CD14-positive monocyte (primary cell): Measurements from ENCODE around the gene TRUB1. TPM values are rescaled to one million over a fixed set of nuclear protein-coding genes. Genes with fewer than 3 reads are reported as not detected.

ENCODE experiments used
- DNase-seq, 3 donors: peaks; one replicate each; pipeline ENCODE4 v3.0.0-alpha.2; 2011 to 2022
- H2AFZ ChIP-seq: 2 replicates; pipeline ENCODE4 v1.6.0; 2012; ENCODE audit warnings: mild to moderate bottlenecking, low read depth, low read length, inconsistent platforms; ENCODE audit not compliant: insufficient read depth, poor library complexity, severe bottlenecking
- H3K27ac ChIP-seq, 2 donors: 1 replicate in 1 of 2; 2 replicates in 1 of 2; pipeline ENCODE4 v1.5.1; 2012 to 2013; ENCODE audit warnings: low read length in 2 of 2, control low read depth in 1 of 2, inconsistent platforms in 1 of 2, low read depth in 1 of 2, mild to moderate bottlenecking in 1 of 2
- H3K27me3 ChIP-seq, 2 donors: one replicate each; pipeline versions ENCODE4 v1.6.0 to v1.6.1; 2011 to 2013; ENCODE audit warnings: low read length in 2 of 2; ENCODE audit not compliant: control insufficient read depth in 2 of 2, insufficient read depth in 2 of 2
- H3K36me3 ChIP-seq, 2 donors: replicated peaks in 1 of 2; 1 replicate in 1 of 2; 2 replicates in 1 of 2; pipeline versions ENCODE4 v1.5.1 to v1.6.1; 2012 to 2013; ENCODE audit warnings: low read length in 2 of 2, control low read depth in 1 of 2, inconsistent platforms in 1 of 2, mild to moderate bottlenecking in 1 of 2; ENCODE audit not compliant: insufficient read depth in 2 of 2, control insufficient read depth in 1 of 2
- H3K4me1 ChIP-seq, 2 donors: 1 replicate in 1 of 2; 2 replicates in 1 of 2; pipeline versions ENCODE4 v1.5.1 to v1.6.1; 2012 to 2013; ENCODE audit warnings: low read length in 2 of 2, control low read depth in 1 of 2, inconsistent platforms in 1 of 2, mild to moderate bottlenecking in 1 of 2, moderate library complexity in 1 of 2; ENCODE audit not compliant: insufficient read depth in 2 of 2, control insufficient read depth in 1 of 2
- H3K4me2 ChIP-seq: replicated peaks from 2 replicates; pipeline ENCODE3; 2012; ENCODE audit warnings: low read length, moderate library complexity, mild to moderate bottlenecking; ENCODE audit not compliant: poor library complexity, severe bottlenecking; ENCODE audit errors: extremely low read depth
- H3K4me3 ChIP-seq, 3 experiments: fragments of 200-600 bp in 1 of 3; sonication (generic) in 1 of 3; replicated peaks in 1 of 3; 1 replicate in 2 of 3; 2 replicates in 1 of 3; pipeline ENCODE4 v1.5.1; 2011 to 2013; ENCODE audit warnings: low read length in 3 of 3, mild to moderate bottlenecking in 3 of 3, control low read depth in 2 of 3, low read depth in 2 of 3, inconsistent platforms in 1 of 3, moderate library complexity in 1 of 3
- H3K79me2 ChIP-seq: 2 replicates; pipeline ENCODE4 v1.6.0; 2012; ENCODE audit warnings: mild to moderate bottlenecking, control low read depth, inconsistent platforms, low read length, moderate library complexity; ENCODE audit not compliant: insufficient read depth
- H3K9ac ChIP-seq: 2 replicates; pipeline ENCODE4 v1.6.0; 2017; ENCODE audit warnings: low read length, mild to moderate bottlenecking; ENCODE audit not compliant: insufficient read depth, poor library complexity, severe bottlenecking
- H3K9me3 ChIP-seq, 2 donors: replicated peaks in 1 of 2; 1 replicate in 1 of 2; 2 replicates in 1 of 2; pipeline versions ENCODE4 v1.5.1 to v1.6.1; 2012 to 2013; ENCODE audit warnings: low read length in 2 of 2, control low read depth in 1 of 2; ENCODE audit not compliant: control insufficient read depth in 1 of 2, insufficient read depth in 1 of 2
- H4K20me1 ChIP-seq: 2 replicates; pipeline ENCODE4 v1.6.0; 2012; ENCODE audit warnings: mild to moderate bottlenecking, low read length, control low read depth, moderate library complexity; ENCODE audit not compliant: insufficient read depth
- H3K27ac Mint-ChIP-seq, 7 donors: one replicate each; pipeline ENCODE4 v1.8.0; 2020; ENCODE audit warnings: mild to moderate bottlenecking in 7 of 7, mixed read lengths in 7 of 7, moderate library complexity in 6 of 7, inconsistent platforms in 2 of 7
- H3K27me3 Mint-ChIP-seq, 3 donors: one replicate each; pipeline ENCODE4 v1.8.0; 2021 to 2022; ENCODE audit warnings: low read depth in 3 of 3, mild to moderate bottlenecking in 3 of 3, mixed read lengths in 3 of 3, moderate library complexity in 3 of 3, inconsistent platforms in 1 of 3
- H3K36me3 Mint-ChIP-seq, 2 donors: one replicate each; pipeline ENCODE4 v1.8.0; 2020; ENCODE audit warnings: mixed read lengths in 2 of 2, inconsistent platforms in 1 of 2, mild to moderate bottlenecking in 1 of 2
- H3K4me1 Mint-ChIP-seq: one replicate; pipeline ENCODE4 v1.8.0; 2020; ENCODE audit warnings: mild to moderate bottlenecking, mixed read lengths
- H3K4me3 Mint-ChIP-seq, 2 donors: one replicate each; pipeline ENCODE4 v1.8.0; 2020; ENCODE audit warnings: mild to moderate bottlenecking in 2 of 2, mixed read lengths in 2 of 2, moderate library complexity in 1 of 2
- H3K9me3 Mint-ChIP-seq, 7 donors: one replicate each; pipeline ENCODE4 v1.8.0; 2020 to 2022; ENCODE audit warnings: mixed read lengths in 7 of 7, mild to moderate bottlenecking in 6 of 7, moderate library complexity in 6 of 7, inconsistent platforms in 2 of 7
- WGBS: methylation state at CpG from one replicate; pipeline ENCODE4 v1.1.5; 2013; ENCODE audit warnings: missing lambda C conversion rate; ENCODE audit not compliant: insufficient coverage; 5-methylcytosine and 5-hydroxymethylcytosine counted together
- intact Hi-C, 2 donors: fragments of 100-400 bp; cut with micrococcal nuclease; formaldehyde crosslinking; loops; one replicate each; pipeline versions ENCODE4 v1.15.0 to v1.15.1; 2023
- polyA plus RNA-seq, 3 donors: library from polyadenylated mRNA; depleted of rRNA in 1 of 3; unstranded in 2 of 3; stranded (reverse) in 1 of 3; fragments of 300-500 nt in 2 of 3; fragments of >200 nt in 1 of 3; fragmentation: Illumina TruSeq in 2 of 3; gene quantifications; 1 replicate in 2 of 3; 2 replicates in 1 of 3; pipeline ENCODE4 v1.2.3, GENCODE V29; 2012 to 2021
- TF ChIP-seq, protein P1 (sequence below): fragments of 200-600 bp; IDR thresholded peaks from one replicate; pipeline ENCODE4 v1.8.0; 2022; ENCODE audit warnings: antibody characterized with exemption, mild to moderate bottlenecking

TRUB1 gene
- polyA plus RNA-seq, 3 donors = 3.0 to 5.0 (median 3.3) TPM

GRCh38 chr10:114990586-114990985 lies 52.6 kb downstream of the TRUB1 start:
- Mint-ChIP-seq H3K4me1 (no peaks in the 10 kb centered on the region), H3K4me3 (no peak overlapping the region), H3K27ac (peak overlapping the region in 1 of 7 donors; percentile 38), H3K9me3 (peaks cover 9 to 20% (median 13%) of the 10 kb centered on the region in 7 donors), H3K36me3 (peaks cover 2 to 12% of the 10 kb centered on the region in 2 donors), H3K27me3 (no peaks in the 10 kb centered on the region)
- intact Hi-C loops = no loop called here
- peaks cover 10 to 11% of the 10 kb centered on the region in 2 donors for H3K9me3 ChIP-seq
- H2AFZ ChIP-seq = no peak overlapping the region
- H3K4me2 ChIP-seq = no peak overlapping the region
- H3K27ac ChIP-seq = no peak overlapping the region
- H3K9ac ChIP-seq = no peak overlapping the region
- H3K36me3 ChIP-seq = no peaks in the 10 kb centered on the region
- H3K4me1 ChIP-seq = no peaks in the 10 kb centered on the region
- no peaks in the 10 kb centered on the region for H4K20me1 ChIP-seq
- H3K27me3 ChIP-seq = no peaks in the 10 kb centered on the region
- H3K4me3 ChIP-seq = no peak overlapping the region
- TF ChIP-seq, protein P1, sequence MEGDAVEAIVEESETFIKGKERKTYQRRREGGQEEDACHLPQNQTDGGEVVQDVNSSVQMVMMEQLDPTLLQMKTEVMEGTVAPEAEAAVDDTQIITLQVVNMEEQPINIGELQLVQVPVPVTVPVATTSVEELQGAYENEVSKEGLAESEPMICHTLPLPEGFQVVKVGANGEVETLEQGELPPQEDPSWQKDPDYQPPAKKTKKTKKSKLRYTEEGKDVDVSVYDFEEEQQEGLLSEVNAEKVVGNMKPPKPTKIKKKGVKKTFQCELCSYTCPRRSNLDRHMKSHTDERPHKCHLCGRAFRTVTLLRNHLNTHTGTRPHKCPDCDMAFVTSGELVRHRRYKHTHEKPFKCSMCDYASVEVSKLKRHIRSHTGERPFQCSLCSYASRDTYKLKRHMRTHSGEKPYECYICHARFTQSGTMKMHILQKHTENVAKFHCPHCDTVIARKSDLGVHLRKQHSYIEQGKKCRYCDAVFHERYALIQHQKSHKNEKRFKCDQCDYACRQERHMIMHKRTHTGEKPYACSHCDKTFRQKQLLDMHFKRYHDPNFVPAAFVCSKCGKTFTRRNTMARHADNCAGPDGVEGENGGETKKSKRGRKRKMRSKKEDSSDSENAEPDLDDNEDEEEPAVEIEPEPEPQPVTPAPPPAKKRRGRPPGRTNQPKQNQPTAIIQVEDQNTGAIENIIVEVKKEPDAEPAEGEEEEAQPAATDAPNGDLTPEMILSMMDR = no peak
- no peak for DNase-seq
- no CpG with 5 or more reads among the region's 3 CpGs for WGBS
- no peaks in the 10 kb centered on the region for H3K79me2 ChIP-seq

DNA sequence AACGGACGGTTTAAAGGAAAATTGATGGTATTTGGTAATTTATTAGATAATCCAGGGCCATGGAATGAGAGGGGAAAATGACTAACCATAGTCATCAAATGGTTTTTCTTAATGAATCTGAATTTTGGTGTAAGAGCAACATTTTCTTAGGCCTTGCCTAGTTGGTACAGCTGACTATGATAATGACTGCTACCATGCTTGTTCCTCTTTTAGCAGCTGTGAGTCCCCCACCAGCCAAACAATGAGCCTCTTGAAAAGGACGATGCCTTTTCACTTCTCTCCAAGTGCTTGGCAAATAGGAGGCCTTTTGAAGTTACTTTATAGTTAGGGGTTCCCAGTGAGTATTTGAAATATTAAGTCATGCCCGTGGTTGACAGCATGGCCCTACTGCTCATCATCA lies 53.0 kb downstream of the TRUB1 start:
- Mint-ChIP-seq H3K36me3 (peaks cover 2 to 11% of the 10 kb centered on the region in 2 donors), H3K4me1 (no peaks in the 10 kb centered on the region), H3K9me3 (peaks cover 7 to 20% (median 10%) of the 10 kb centered on the region in 7 donors), H3K4me3 (no peak overlapping the region), H3K27me3 (no peaks in the 10 kb centered on the region), H3K27ac (no peak overlapping the region)
- H3K27ac ChIP-seq = no peak overlapping the region
- no peak overlapping the region for H3K4me3 ChIP-seq
- TF ChIP-seq, protein P1 = no peak
- no peak overlapping the region for H3K4me2 ChIP-seq
- H3K27me3 ChIP-seq = no peaks in the 10 kb centered on the region
- intact Hi-C loops = no loop called here
- no peaks in the 10 kb centered on the region for H4K20me1 ChIP-seq
- H3K9me3 ChIP-seq = peaks cover 7 to 8% of the 10 kb centered on the region in 2 donors
- H2AFZ ChIP-seq = no peak overlapping the region
- no peaks in the 10 kb centered on the region for H3K4me1 ChIP-seq
- no peak for DNase-seq
- H3K79me2 ChIP-seq = no peaks in the 10 kb centered on the region
- no peak overlapping the region for H3K9ac ChIP-seq
- WGBS = no CpG with 5 or more reads among the region's 4 CpGs
- no peaks in the 10 kb centered on the region for H3K36me3 ChIP-seq
